BLaER1 (cell line): ENCODE results near the gene SPPL2B.
A peak's percentile ranks its signal among the peaks of the same experiment; 100 is the strongest.

ENCODE experiments used
- H3K27ac ChIP-seq: shearing (Covaris generic); formaldehyde crosslinking; 2 replicates; pipeline ENCODE4 v1.8.1; 2022
- H3K27me3 ChIP-seq: shearing (Covaris generic); formaldehyde crosslinking; 2 replicates; pipeline ENCODE4 v1.8.1; 2022
- H3K36me3 ChIP-seq: shearing (Covaris generic); formaldehyde crosslinking; 2 replicates; pipeline ENCODE4 v1.8.1; 2022
- H3K4me1 ChIP-seq: shearing (Covaris generic); formaldehyde crosslinking; 2 replicates; pipeline ENCODE4 v1.8.1; 2022
- H3K4me2 ChIP-seq: shearing (Covaris generic); formaldehyde crosslinking; 2 replicates; pipeline ENCODE4 v1.8.1; 2022
- H3K4me3 ChIP-seq: shearing (Covaris generic); formaldehyde crosslinking; 2 replicates; pipeline ENCODE4 v1.8.1; 2022
- H3K9ac ChIP-seq: shearing (Covaris generic); formaldehyde crosslinking; 2 replicates; pipeline ENCODE4 v1.8.1; 2022
- H3K9me3 ChIP-seq: shearing (Covaris generic); formaldehyde crosslinking; 2 replicates; pipeline ENCODE4 v1.8.1; 2022
- H4K20me1 ChIP-seq: shearing (Covaris generic); formaldehyde crosslinking; 2 replicates; pipeline ENCODE4 v1.8.1; 2022
- Cebpa-rat ChIP-seq: shearing (Covaris generic); IDR thresholded peaks from 2 replicates; pipeline ENCODE4 v1.8.1; 2022

Gene SPPL2B

DNA sequence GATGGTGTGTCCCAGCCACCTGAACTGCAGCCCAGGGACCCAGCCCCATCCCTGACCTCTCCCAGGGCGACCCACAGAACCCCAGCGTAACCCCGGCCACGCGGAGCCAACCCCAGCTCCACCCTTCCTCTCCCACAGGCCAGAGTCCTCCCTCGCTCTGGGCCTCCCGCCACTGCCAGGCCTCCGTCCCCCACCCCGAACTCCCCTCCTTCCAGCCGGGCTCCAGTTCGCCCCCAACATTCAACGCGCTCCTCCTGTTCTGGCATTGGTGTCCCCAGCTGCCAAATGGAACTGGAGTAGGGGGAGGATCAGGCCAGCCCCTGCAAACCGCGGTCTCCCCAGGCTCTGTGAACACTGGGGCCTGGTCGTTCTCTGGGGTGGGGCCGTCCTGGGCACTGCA is 28.0 kb upstream of the SPPL2B start:
- no peak for TF ChIP-seq Cebpa-rat
- H3K27ac ChIP-seq = peak overlapping the region; percentile 27; the same call in 1 of the 2 replicates
- peaks cover 36% of the 10 kb centered on the region for H3K27me3 ChIP-seq
- H3K4me2 ChIP-seq = peak overlapping the region; percentile 72
- H3K4me3 ChIP-seq = no peak overlapping the region; the same call in 1 of the 2 replicates
- peaks cover 9% of the 10 kb centered on the region for H3K36me3 ChIP-seq
- no peaks in the 10 kb centered on the region for H3K9me3 ChIP-seq
- no peak overlapping the region for H3K9ac ChIP-seq
- peaks cover 81% of the 10 kb centered on the region for H4K20me1 ChIP-seq
- peaks cover 94% of the 10 kb centered on the region for H3K4me1 ChIP-seq

DNA sequence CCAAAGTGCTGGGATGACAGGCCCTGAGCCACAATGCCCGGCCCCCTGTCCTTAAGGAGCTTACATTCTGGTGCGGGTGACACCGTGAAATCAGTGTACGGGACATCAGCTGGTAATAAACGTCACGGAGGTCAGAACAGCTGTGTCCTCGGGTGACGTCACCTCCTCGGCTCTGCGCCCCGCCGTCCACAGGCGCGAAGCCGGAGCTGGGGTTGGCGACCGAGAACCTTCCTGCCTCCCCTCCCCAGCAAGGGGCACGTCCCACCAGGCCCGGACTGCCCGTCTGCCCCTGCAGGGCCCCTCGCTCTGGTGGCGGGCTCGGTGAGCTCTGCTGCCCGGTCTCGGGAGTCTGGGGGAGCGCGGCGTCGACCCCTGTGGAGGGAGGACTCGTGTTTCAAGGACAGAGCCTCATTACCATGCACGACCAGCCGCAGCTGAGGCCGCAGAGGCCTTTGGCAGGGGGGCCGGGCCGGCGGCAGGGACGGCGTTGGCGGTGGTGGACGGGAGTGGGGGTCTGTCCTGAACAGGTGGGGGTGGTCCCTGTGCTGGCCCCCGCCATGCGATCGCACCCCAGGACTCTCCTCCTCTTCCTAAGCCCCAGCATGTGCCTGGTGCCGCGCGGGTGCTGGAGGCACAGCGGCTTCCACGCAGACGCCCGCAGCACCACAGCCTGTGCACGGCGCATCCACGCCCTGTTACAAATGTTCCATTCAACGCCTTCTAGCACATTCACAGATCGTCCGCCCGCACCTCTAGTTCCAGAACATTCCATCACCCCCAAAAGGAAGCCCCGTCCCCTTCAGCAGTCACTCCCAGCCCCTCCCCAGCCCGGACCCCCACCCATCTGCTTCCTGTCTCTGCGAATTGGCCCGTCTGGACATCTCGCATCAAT is 25.9 kb upstream of the SPPL2B start:
- Histone ChIP-seq H3K9ac (0 out of 2 replicates have a peak overlapping the region, but pooled peaks have one; percentile 29), H3K4me3 (peak overlapping the region; percentile 16; the same call in 1 of the 2 replicates), H3K4me2 (peak overlapping the region; percentile 82), H3K9me3 (no peaks in the 10 kb centered on the region), H3K4me1 (peaks cover 94% of the 10 kb centered on the region), H3K36me3 (no peaks in the 10 kb centered on the region), H4K20me1 (peaks cover 90% of the 10 kb centered on the region), H3K27ac (peak overlapping the region; percentile 27; the same call in 1 of the 2 replicates), H3K27me3 (peaks cover 56% of the 10 kb centered on the region)
- TF ChIP-seq Cebpa-rat = no peak

DNA sequence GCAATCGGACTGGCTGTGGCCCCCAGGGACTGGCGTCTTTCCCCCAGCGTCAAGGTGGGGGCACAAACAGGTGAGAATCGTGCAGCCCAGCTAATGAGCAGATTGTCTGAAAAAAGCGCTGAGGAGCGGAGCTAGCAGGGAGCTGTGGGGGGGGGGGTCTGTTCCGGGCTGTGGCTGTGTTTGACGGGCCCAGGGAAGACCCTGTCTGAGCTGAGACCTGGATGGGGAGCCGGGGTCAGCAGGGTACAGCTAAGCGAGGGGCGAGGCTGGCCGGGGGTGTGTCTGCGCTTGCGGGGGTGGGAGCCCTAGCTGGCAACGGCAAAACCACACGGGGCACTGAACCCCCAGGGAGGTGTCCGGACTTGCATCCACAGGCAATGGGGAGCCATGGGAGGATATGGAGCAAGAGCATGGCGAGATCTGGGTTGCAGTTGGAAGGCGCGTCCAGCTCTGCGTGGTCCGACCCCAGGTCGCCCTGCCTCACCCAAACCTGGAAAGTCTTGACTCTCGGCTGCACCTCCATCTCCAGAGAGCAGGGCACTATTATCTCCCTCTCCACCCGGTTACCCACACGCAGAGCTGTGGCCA is 25.2 kb upstream of the SPPL2B start:
- Histone ChIP-seq H3K9ac (no peak overlapping the region), H3K27me3 (peaks cover 64% of the 10 kb centered on the region), H4K20me1 (peaks cover 85% of the 10 kb centered on the region), H3K4me1 (peaks cover 93% of the 10 kb centered on the region), H3K36me3 (no peaks in the 10 kb centered on the region), H3K4me3 (peak overlapping the region; percentile 16; the same call in 1 of the 2 replicates), H3K27ac (no peak overlapping the region), H3K4me2 (peak overlapping the region; percentile 82), H3K9me3 (no peaks in the 10 kb centered on the region)
- no peak for TF ChIP-seq Cebpa-rat

DNA sequence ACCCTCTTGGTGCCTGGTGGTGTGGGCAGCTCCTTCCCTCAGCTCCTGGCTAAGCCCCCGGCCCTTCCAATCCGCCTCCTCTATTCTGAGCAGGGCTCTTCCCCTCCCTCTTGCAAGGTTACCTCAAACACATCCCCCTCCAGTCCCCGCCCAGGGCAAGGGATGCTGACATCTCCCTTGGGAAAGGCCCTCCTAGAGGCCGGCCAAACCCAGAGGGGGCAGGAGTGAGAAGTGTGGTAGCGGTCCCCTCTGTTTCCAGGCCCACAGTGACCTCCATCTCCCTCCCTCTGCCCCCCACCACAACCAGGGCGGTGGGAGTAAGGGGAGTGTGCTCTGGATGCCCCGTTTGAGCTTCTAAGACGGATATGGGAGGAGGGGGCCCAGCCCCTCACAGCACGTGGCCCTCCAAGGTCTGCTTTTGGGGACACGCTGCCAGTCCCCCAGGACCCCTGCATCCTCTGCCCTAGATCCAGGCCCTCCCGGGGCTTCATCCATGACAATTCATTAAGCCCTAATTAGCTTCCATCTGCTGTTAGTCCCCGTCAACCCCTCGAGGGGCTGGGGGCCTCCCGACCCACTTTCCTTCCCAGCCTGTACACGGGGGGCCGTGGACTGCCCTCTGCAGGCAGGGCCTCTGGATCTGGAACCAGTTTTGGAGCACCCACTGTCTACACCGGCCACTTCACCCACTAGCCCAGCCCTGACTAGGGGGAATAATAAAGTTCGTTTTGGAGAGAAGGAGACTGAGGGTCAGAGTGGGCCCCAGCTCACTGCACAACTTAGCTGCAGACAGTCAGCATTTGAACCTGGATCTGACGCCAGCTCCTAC is 22.8 kb upstream of the SPPL2B start:
- H3K9ac ChIP-seq = no peak overlapping the region
- H4K20me1 ChIP-seq = peaks cover 67% of the 10 kb centered on the region
- H3K4me3 ChIP-seq = no peak overlapping the region
- no peak overlapping the region for H3K27ac ChIP-seq
- H3K4me1 ChIP-seq = peaks cover 92% of the 10 kb centered on the region
- peaks cover 85% of the 10 kb centered on the region for H3K27me3 ChIP-seq
- TF ChIP-seq Cebpa-rat = no peak
- H3K4me2 ChIP-seq = peak overlapping the region; percentile 73
- H3K36me3 ChIP-seq = no peaks in the 10 kb centered on the region
- no peaks in the 10 kb centered on the region for H3K9me3 ChIP-seq

DNA sequence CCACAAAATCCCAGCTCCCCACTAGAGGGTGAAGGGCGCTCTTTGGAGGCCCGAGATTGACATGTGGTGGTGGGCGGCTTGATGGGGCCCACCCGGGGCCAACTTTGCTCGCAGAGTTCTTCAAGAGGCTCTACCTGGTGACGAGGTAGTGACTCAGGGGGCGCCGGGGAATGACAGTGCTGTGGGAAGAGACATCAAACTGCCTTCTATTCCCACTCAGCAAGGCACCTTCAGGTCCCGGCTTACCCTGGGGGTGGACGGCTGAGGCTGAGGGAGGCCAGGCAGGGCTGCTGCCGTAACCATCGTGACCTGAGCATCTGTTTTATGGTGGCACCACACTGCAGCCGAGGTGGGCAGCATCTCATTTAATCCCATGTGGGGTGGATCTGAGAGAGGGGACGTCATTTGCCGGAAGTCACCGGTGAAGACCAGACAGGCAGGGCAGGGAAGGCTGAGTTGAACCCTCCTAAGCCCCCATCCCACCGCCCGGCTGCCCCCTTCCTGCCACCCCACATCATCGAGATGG is 22.1 kb upstream of the SPPL2B start:
- Histone ChIP-seq H3K27ac (no peak overlapping the region), H3K36me3 (no peaks in the 10 kb centered on the region), H3K9me3 (no peaks in the 10 kb centered on the region), H3K4me1 (peaks cover 92% of the 10 kb centered on the region), H3K27me3 (peaks cover 85% of the 10 kb centered on the region), H4K20me1 (peaks cover 60% of the 10 kb centered on the region), H3K9ac (no peak overlapping the region), H3K4me3 (no peak overlapping the region), H3K4me2 (peak overlapping the region; percentile 73; the same call in 1 of the 2 replicates)
- TF ChIP-seq Cebpa-rat = no peak

DNA sequence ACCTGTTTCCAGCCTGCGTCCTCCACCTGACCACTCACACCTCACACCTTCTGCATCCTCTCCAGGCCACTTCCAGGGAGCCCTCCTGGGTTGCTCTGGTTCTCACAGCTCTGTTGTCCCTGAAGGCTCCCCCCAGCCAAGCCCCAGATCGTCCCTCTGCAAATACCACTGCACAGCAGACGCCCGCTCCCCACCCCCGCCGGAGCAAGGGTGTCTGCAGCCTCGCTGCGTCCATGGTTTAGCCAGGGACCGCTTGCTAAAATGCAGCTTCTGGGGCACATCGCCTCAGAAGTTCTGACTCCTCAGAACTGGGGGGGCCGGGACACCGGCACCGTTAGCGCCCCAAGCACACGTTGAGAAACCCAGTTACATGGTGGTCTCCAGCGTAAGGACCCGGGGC is 21.5 kb upstream of the SPPL2B start:
- no peaks in the 10 kb centered on the region for H3K9me3 ChIP-seq
- TF ChIP-seq Cebpa-rat = no peak
- peaks cover 57% of the 10 kb centered on the region for H4K20me1 ChIP-seq
- peak overlapping the region; percentile 81; the same call in 1 of the 2 replicates for H3K4me2 ChIP-seq
- H3K27ac ChIP-seq = no peak overlapping the region
- peaks cover 90% of the 10 kb centered on the region for H3K4me1 ChIP-seq
- H3K36me3 ChIP-seq = no peaks in the 10 kb centered on the region
- H3K27me3 ChIP-seq = peaks cover 84% of the 10 kb centered on the region
- H3K4me3 ChIP-seq = no peak overlapping the region
- H3K9ac ChIP-seq = no peak overlapping the region

DNA sequence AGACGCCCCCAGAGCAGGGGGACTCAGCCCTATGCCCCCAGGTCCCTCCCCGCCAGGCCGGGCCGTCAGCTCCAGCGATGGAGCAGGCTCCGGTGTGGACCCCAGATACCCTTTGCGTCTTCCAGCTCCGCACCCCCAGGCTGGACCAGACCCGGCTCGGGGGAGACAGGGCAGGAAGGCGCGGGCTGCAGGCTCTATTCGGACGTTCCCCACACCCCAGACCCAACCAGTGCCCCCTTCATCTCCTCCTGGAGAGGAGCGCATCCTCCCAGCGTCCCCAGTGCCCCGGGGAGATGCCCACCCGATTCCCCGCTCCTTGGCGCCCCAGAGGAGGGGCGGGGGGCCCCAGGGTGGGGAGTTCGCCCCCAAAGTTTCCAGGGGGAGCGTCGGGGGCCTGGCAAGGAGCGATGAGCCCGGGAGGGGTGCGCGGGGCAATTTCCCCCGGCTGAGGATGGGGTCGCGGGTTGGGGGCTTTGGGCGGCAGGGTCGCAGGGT is 20.9 kb upstream of the SPPL2B start:
- no peak for TF ChIP-seq Cebpa-rat
- Histone ChIP-seq H3K9ac (no peak overlapping the region), H4K20me1 (peaks cover 51% of the 10 kb centered on the region), H3K27me3 (peaks cover 79% of the 10 kb centered on the region), H3K4me1 (peaks cover 89% of the 10 kb centered on the region), H3K4me3 (peak overlapping the region; percentile 57), H3K4me2 (peak overlapping the region; percentile 81), H3K36me3 (no peaks in the 10 kb centered on the region), H3K27ac (no peak overlapping the region), H3K9me3 (no peaks in the 10 kb centered on the region)

DNA sequence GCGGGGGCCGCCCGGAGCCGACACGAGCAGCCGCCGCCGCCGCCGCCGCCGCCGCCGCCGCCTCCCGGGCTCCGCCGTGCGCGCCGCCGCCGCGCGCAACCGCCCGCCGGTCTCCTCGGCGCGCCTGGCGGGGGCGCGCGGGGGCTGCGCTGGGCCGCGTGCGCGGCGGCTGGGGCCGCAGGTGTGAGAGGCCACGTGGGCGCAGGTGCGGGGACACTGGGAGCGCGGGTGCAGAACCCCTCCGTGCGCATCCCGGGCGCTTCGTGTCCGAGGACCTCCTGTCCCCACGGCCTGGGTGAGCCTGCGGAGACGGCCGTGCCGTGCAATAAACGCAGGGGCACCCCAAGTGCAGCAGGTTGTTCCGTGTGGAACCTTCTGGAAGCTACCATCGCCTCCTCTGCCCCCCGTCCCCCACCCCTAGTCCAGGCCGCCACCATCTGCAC is 20.3 kb upstream of the SPPL2B start, which contains the start of gene LINGO3:
TSS of gene LINGO3 (minus strand) at position 41 of the 443 bp plus-strand sequence. CDS start 16,378 bp downstream, outside the sequence.
- Histone ChIP-seq H4K20me1 (peaks cover 46% of the 10 kb centered on the region), H3K36me3 (no peaks in the 10 kb centered on the region), H3K4me2 (peak within 1 kb of the TSS; percentile 81), H3K27ac (no peak within 1 kb of the TSS), H3K4me1 (peaks cover 89% of the 10 kb centered on the region), H3K4me3 (peak within 1 kb of the TSS; percentile 57), H3K9ac (no peak within 1 kb of the TSS), H3K27me3 (peaks cover 73% of the 10 kb centered on the region), H3K9me3 (no peaks in the 10 kb centered on the region)
- no peak for TF ChIP-seq Cebpa-rat
